HG02943 (cell line): Measurements from ENCODE around the gene TRIM49C.
"Not testable (repeated sequence)": the region's sequence is repeated elsewhere in the genome, so short reads cannot be mapped to it uniquely, and the experiment has no call there.

ENCODE experiments used
- ATAC-seq: cut with Tn5 transposase; IDR thresholded peaks from one replicate; pipeline ENCODE4 v1.9.1; 2021; ENCODE audit warnings: mild to moderate bottlenecking, low read depth, moderate library complexity; ENCODE audit not compliant: unreplicated experiment

Gene TRIM49C, protein sequence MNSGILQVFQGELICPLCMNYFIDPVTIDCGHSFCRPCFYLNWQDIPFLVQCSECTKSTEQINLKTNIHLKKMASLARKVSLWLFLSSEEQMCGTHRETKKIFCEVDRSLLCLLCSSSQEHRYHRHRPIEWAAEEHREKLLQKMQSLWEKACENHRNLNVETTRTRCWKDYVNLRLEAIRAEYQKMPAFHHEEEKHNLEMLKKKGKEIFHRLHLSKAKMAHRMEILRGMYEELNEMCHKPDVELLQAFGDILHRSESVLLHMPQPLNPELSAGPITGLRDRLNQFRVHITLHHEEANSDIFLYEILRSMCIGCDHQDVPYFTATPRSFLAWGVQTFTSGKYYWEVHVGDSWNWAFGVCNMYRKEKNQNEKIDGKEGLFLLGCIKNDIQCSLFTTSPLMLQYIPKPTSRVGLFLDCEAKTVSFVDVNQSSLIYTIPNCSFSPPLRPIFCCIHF

GRCh38 chr11:90030806-90031205 is at the start of gene TRIM49C:
Gene TRIM49C, plus strand, starts transcription at chr11:90031106. Its CDS starts 4,106 bp downstream, at chr11:90035212.
- ATAC-seq, result not testable (repeated sequence)

DNA sequence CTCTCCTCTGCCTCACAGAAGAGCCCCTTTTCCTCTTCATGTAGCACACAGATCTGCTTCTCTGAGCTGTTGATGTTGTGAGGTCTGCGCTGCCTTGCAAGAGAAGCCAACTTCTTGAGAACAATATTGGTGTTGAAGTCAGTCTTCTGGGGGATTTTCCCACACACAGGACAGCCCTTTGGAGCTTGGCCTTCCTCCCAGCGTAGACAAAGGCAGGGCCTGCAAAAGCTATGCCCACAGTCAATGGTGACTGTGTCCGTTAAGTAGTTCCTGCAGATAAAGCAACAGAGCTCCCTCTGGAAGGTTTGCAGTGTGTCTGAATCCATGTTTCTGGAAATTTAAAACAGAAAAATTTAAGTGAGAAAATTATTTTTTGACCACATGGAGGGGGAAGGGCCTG is 6.7 kb upstream of the TRIM49C start:
- not testable (repeated sequence) for ATAC-seq

DNA sequence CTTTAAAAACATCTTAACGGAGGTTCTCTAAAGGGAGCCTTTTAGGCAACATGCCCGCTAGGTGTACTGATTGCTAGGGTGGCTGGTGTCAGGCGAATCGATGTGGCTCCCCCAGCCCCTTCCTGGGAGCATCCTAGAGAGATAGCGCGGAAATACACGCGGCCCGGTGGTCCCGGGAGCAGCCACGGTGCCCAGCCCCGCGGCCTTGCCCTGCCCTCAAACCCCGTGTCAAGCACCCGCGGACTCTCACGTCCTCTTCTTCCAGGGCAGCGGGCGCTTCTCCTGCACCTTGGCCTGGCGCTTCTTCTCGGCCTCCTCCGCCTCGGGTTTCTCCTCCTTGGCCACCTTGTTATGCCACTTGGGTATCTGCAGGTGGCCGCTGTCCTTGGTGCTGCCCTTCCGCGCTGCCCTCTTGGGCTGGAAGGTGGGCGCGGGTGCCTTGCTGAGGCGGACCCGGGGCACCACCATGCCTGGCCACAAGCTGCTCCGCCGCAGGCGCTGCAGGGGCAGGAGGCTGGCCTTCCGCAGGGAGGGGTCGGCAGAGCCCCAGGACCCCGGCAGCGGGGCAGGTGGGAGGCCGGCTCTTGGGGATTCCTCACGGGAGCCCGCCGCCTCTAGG is 20.8 kb downstream of the TRIM49C start:
- ATAC-seq, result not testable (repeated sequence)

DNA sequence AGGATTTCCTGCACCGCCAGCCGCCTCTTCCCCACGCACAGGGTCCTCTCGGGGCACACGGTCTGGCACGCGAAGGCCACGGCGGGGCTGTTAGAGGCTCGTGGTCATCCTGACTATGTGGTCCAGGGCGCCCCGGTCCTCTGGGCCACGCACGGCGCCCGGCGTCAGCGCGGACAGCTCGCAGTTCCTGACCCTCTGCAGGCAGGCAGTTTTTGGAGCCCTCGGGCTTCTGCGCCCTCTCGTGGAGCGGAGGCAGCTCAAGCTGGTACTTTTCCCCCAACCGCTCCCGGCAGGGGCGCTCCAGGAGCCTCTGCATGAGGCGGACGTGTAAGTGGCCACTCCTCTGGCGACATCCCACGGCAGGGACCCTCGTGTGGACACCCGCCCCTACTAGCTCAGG is 21.4 kb downstream of the TRIM49C start:
- not testable (repeated sequence) for ATAC-seq

- ATAC-seq, result not testable (repeated sequence)
Observed at GRCh38 chr11:90053545-90053944, 22.6 kb downstream of the TRIM49C start.

GRCh38 chr11:90085650-90086049 is 54.7 kb downstream of the TRIM49C start, which contains the start of gene UBTFL1:
Gene UBTFL1, plus strand, starts transcription at chr11:90085950. Its CDS starts 0 bp downstream, at chr11:90085950.
- ATAC-seq, result not testable (repeated sequence)

DNA sequence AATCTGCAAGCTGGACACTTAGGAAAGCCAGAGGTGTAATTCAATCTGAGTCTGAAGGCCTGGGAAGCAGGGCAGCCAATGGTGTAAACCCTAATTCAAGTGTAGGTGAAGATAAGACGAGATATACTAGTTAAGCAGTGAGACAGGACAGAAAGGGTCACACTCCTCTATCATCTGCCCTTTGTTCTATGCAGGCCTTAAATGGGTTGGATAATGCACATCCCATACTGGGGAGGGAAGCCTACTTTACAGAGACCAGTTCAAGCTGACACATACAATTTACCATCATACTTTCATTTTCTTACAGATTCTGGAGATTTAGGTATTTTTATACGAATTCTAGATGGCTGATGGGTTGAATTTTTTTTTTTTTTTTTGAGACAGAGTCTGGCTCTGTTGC is 57.8 kb downstream of the TRIM49C start:
- not testable (repeated sequence) for ATAC-seq
